Lower leg skin (tissue), 3 donors: ENCODE measurements around the gene MYT1.

Experiments
- POLR2A ChIP-seq, 2 donors: fragments of 450-650 bp; IDR thresholded peaks; one replicate each; pipeline ENCODE4 v1.6.1; 2016 to 2017; ENCODE audit warnings: antibody characterized with exemption in 2 of 2, mild to moderate bottlenecking in 1 of 2, moderate library complexity in 1 of 2
- TF ChIP-seq, protein P1 (sequence below), 3 donors: fragments of 450-650 bp; IDR thresholded peaks; one replicate each; pipeline ENCODE4 v1.5.1; 2016; ENCODE audit warnings: antibody characterized with exemption in 3 of 3, mild to moderate bottlenecking in 3 of 3, moderate library complexity in 2 of 3

- TF ChIP-seq, protein P1, sequence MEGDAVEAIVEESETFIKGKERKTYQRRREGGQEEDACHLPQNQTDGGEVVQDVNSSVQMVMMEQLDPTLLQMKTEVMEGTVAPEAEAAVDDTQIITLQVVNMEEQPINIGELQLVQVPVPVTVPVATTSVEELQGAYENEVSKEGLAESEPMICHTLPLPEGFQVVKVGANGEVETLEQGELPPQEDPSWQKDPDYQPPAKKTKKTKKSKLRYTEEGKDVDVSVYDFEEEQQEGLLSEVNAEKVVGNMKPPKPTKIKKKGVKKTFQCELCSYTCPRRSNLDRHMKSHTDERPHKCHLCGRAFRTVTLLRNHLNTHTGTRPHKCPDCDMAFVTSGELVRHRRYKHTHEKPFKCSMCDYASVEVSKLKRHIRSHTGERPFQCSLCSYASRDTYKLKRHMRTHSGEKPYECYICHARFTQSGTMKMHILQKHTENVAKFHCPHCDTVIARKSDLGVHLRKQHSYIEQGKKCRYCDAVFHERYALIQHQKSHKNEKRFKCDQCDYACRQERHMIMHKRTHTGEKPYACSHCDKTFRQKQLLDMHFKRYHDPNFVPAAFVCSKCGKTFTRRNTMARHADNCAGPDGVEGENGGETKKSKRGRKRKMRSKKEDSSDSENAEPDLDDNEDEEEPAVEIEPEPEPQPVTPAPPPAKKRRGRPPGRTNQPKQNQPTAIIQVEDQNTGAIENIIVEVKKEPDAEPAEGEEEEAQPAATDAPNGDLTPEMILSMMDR (IDR thresholded peaks at IDR 0.05): no peak
- no peak for TF ChIP-seq POLR2A (IDR thresholded peaks at IDR 0.05)
Measured at GRCh38 chr20:64254571-64255360, 90.5 kb downstream of the MYT1 start.
